Measurements from ENCODE around the gene GOLGA6L1. TPM values are rescaled to one million over a fixed set of nuclear protein-coding genes. Genes with fewer than 3 reads are reported as not detected.

Gene GOLGA6L1
- total RNA-seq, 4 donors from 2014 or later: not detected

- TF ChIP-seq POLR2AphosphoS5 (IDR thresholded peaks at IDR 0.05) (no peak), POLR2A (IDR thresholded peaks at IDR 0.05) (no peak), EP300 (IDR thresholded peaks at IDR 0.05; ENCODE audit: low read depth) (no peak), CTCF (IDR thresholded peaks at IDR 0.05) (no peak)
- intact Hi-C loops (cut with DNase I; ENCODE audit: low total_unique reads) (no loop called here), in situ Hi-C loops (cut with MboI; ENCODE audit: low pct_ligation_motif_present in 1 of 4, low pct_unique_long_range_greater_than_20kb in 1 of 4, low sequenced_read_pairs in 3 of 4) (no loop called here)
- Histone ChIP-seq H3K4me3 (no peak overlapping the region), H3K36me3 (no peaks in the 10 kb centered on the region), H3K27me3 (no peaks in the 10 kb centered on the region), H3K27ac (no peak overlapping the region), H3K4me1 (no peaks in the 10 kb centered on the region), H3K9me3 (no peaks in the 10 kb centered on the region)
- no peak for DNase-seq
- WGBS, 2 donors (ENCODE audit: low coverage in 1 of 2): 74 to 87% methylated on average over 5 to 7 of the region's 7 CpGs
Measured at GRCh38 chr15:23079766-23080165, 56.9 kb downstream of the GOLGA6L1 start.

Small RNA genes within 50 kb of the gene (small RNA-seq; reads per million reads assigned to genes)
- 0 reads per million in 4 donors for gene RN7SL106P

Other genes with a start within 250 kb of the GOLGA6L1 start
- 100 to 1,000 TPM in 3 of 4 donors, 10 to 100 TPM in 1; 63.7 to 201 (median 171) TPM for gene CYFIP1, start 156.5 kb downstream of the GOLGA6L1 start, total RNA-seq
- 10 to 100 TPM; 10.1 to 19.1 (median 10.7) TPM for gene TUBGCP5, start 97.3 kb downstream of the GOLGA6L1 start, total RNA-seq
- not detected for gene GOLGA6L26, start 197.4 kb upstream of the GOLGA6L1 start, total RNA-seq
- gene GOLGA8S, start 217.9 kb upstream of the GOLGA6L1 start, total RNA-seq: not detected

All from transverse colon (tissue), 4 donors.